K562 (cell line): ENCODE measurements around the gene ZFAND2B.

Source experiments
- BHLHE40 ChIP-seq: IDR thresholded peaks from 2 replicates; pipeline ENCODE4 v1.6.1; 2011; ENCODE audit warnings: low read length, improper control_type of control experiment
- CHAMP1 ChIP-seq: fragments of 450-650 bp; IDR thresholded peaks from 2 replicates; pipeline ENCODE4 v1.6.1; 2016; ENCODE audit warnings: mild to moderate bottlenecking

DNA sequence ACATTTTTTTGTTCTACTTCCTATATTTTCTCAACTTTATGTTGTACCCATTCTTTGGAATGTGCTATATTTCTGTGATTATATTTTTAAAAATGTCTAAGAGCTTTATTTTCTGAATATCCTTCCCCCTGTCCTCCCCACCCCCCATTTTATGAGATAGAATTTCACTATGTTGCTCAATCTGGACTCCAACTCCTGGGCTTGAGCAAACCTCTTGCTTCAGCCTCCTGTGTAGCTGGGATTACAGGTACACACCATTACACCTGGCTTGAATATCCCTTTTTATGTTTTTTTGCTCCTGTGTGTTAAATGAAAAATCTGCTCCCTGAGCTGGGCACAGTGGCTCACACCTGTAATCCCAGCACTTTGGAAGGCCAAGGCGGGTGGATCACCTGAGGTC is 9.2 kb upstream of the ZFAND2B start:
- no peak for TF ChIP-seq BHLHE40
- TF ChIP-seq CHAMP1, result no peak
